ENCODE measurements around the gene ZNF687.

ZNF687 gene

GRCh38 chr1:151313501-151313900 lies 31.4 kb downstream of the ZNF687 start:
- DNase-seq, result no peak

DNA sequence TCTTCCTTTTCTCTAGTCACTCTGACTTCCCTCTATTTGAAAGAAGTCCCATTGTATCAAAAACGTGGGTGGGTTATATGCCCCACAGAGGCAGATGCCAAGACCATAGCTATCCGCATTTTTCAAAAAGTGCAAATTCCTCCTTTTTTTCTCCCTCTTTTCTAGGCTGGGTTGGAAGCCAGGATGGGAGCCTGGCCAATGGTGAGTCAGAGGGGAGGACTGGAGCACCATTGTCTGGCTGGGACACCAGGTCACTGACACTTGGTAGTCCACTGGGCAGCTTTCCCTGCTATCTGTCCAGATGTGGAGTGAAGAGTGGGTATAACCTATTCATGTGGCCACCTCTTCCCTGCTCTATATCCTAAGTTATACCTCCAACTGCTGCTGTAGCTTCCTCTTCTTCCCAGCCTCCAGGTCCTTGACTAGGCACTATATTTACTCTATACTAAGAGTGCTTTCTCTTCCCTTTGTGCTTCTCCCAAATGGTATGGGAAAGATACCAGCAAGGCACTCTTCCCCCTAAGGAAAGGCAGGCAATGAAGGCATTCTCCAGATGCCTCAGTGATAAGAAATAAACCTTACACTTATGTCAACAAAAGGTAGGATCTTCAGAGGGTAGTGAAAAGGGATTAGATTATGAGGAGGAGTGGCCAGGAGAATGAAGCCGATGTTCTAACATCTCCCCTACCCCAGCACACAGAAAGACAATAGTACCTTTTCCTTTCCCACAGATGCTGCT lies 32.2 kb downstream of the ZNF687 start:
- DNase-seq, result no peak

- no peak for DNase-seq
Observed at GRCh38 chr1:151315565-151316235, 33.6 kb downstream of the ZNF687 start.

GRCh38 chr1:151318975-151319374 lies 36.9 kb downstream of the ZNF687 start:
- no peak for DNase-seq

DNA sequence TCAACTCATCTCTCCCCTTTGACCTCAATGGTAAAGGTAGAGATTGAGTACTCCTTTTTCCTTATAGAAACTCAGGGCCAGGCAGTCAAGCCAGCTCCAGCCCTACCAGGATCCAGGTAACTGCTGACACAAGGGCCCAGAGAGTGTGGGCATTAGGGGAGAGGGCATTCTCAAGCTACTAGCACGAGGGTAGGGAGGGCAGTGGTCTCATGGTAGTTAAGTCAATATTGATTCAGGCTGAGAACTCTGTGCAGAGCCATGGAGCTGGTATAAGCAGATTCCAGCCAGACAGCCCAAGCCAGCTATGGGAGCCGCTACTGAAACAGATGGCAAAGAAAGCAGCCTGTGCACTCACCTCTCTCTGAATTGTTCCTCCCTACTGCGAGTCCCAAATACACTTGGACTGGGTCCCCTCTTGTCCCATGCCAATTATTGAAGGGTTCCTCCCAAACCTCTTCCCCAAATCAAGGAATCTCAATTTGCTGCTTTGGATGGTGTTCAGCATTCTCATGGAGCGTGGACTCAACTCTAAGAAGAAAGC lies 42.4 kb downstream of the ZNF687 start:
- DNase-seq, result no peak

- no peak for DNase-seq
Observed at GRCh38 chr1:151325231-151325630, 43.1 kb downstream of the ZNF687 start.

DNA sequence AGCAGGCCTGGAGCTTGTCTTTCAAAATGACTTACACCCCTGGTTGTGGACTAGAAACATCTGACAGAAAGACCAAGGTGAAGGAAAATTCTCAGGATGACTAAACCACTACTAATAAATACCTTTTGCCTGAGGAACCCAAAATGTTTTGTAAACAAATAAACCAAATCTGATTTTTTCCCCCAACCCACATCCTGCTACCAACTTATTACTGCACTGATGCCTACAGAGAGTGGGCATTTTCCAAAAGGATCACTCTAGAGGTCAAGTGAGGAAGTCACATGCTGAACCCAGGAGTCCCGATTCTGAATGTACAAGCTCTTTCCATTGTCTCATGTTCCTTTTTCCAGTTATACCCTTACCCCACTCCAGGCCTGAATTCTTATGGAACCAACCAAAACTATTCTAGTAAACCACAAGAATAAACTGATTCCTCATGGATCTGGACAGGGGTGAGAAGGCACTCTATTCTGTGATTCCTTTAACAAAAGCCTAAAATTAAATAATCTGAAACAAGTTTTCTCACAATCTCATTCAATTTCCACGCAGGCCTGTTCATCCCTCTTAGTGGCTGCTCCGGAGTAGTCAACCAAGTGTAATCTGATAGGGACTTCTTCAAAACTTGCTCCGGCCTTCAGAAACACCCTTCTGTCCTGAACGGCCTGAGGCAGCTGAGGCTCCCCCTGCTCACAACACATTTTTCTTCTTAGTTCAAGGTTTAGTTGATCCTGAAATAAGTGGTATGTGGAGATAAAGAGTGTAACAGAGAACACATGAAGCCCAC lies 43.7 kb downstream of the ZNF687 start:
- DNase-seq, result no peak

GRCh38 chr1:151326619-151327222 lies 44.6 kb downstream of the ZNF687 start:
- no peak for DNase-seq

- no peak for DNase-seq
Observed at GRCh38 chr1:151327223-151327902, 45.3 kb downstream of the ZNF687 start, which contains the start of gene PI4KB. PI4KB (minus strand) TSS chr1:151327416; CDS start chr1:151316481, 10,935 bp downstream.

- no peak for DNase-seq
Observed at GRCh38 chr1:151327903-151328674, 46.0 kb downstream of the ZNF687 start.

DNA sequence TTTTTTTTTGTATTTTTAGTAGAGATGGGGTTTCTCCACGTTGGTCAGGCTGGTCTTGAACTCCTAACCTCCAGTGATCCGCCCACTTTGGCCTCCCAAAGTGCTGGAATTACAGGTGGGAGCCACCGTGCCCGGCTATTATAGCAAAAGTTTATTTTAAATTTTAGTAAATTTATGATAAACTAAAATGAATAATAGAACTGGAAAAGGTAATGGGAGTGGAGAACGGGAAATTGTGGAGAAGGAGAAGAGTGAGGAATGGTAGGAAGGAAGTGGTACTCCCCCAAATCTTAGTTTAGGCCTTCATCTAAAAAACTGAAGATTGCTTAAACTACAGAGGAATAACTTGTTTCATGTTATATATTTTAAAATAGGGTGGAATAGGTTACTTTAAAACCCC lies 52.7 kb downstream of the ZNF687 start:
- no peak for DNase-seq

DNA sequence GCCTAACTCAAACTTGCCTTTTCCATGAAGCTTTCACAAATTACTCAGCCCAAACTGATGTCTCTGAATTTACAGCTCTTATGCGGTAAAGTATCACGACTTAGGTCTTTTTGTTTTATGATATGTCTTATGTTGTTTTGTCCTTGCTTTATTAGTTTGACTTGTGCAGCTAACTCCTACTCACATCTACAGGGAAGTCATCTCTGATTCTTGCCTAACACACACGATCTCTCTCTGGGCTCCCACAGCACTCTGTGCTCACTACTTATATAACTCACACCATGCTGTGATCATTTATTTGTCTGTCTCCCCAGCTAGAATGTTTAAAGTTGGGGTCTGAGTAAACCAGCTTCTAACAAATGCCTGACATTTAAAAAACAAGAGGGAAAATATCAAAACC lies 54.5 kb downstream of the ZNF687 start:
- DNase-seq, result no peak

DNA sequence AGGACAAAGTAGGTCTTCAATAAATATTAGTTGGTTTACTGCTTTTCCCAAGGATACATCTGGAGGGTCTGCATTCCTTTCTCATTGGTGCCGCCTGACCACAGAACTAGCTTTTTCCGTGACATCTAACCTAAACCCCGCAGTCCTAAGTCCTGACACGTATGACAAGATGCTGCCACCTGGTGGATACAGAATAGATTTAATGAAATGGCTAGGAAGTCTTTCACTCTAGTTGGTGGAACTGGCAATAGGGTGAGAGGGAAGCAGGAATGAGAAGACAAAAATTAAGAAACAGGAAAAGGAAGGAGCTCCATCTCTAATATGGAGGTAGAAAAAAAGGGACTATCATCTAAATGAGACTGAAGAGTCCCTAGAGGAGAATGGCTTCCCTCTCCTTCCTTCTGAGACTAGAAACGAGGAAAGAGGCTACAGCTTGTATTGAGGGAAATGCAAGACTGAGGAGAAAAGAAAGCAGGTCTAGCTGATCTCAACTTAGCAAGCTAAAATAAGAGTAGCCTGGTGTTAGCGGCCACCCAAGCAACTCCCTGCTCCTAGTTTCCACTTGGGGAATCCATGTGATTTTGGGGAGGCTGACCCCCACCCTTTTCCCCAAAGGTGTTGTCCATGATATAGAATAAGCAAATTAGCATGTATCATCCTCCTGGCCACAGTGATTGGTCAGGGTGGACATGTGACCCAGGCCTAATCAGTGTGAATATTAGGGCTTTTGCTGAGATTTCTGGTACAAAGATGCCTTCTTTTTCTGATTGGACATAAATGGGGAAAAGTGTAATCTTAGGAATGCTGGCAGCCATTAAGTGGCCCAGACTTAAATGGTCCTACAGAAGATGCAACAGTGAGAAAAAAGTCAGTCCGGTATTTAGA lies 59.0 kb downstream of the ZNF687 start:
- DNase-seq, result no peak

Data from cortex of kidney (tissue), 1 donor.